ENCODE measurements around the gene CAPN13.

CAPN13 gene

DNA sequence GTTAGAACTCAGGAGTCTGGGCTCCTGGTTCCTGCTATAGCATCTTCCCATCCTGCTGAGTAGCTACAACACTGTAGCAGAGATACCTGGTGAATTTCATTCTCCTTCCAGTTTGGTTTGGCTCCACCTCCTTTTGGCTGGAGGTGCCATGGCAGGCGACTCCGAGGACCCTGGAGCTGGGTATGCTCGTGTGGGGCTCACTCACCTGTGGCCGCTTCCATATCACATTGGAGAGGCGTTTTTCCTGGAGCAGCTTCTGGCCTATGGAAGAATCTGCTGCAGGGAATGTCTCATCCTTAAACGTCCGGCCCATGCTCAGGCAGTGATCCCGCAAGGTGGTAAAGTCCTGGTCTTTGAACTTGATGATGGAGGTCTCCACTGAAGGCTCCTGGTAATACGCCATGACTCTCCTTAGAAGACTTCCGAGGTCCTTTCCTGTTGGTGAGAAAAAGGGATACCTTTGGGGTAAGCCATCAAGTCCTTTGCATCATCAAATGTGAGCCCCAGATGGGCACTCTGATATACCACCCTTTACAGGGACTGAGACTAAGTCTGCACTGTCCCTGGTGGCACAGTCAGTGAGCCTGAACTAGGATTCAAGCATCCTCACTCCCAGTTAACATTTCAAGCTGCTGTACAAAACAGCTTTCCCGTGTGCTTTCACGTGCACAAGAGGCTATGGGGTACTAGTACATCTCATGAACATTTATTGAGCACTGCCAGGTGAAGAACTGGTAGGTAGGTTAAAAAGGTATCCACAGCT is 20.1 kb downstream of the CAPN13 start:
- DNase-seq, result no peak

DNA sequence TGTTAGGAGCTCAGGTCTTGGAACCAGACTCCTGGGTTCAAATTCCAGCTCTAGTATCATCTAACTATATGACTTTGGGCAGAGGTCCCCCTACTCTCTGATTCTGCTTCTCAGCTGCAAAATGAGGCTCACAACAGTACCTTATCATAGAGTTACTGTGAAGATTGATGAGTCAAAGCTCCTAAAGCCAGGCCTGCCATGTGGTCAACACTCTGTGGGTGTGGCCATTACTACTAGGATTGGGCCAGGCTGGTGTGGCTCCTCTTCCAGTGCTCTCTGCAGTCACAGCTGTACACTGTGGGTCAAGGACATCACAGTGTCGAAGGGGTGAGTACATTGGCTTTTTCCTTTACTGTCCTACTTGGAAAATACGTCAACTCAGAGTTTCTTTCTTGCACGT is 22.6 kb downstream of the CAPN13 start:
- DNase-seq, result no peak

DNA sequence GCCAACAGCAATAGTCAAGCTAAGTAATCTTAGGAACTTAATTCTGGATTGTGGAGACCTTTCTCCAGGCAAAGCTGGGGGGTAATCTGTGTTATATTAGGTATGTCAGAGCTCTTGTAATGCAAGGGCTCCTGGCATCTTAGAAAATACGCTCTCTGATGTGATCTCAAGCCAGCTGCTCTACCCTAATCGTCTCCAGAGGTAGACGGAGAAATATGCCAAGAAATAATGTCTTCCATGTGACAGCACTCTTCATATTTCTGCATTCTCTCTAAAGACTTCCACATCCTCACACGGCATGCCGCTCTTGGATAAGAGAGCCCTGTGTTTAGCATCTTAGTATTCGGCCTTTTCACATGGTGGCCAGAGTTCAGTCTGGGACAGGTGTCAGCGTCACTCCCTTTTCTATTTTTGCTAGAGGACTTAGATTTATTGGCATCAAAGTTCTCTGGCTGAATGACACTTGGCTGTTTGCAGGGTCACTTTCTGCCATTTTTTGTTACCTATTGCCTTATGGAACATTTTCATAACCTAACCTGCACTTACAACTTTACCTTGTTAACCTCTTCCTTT is 25.2 kb downstream of the CAPN13 start:
- no peak for DNase-seq

DNA sequence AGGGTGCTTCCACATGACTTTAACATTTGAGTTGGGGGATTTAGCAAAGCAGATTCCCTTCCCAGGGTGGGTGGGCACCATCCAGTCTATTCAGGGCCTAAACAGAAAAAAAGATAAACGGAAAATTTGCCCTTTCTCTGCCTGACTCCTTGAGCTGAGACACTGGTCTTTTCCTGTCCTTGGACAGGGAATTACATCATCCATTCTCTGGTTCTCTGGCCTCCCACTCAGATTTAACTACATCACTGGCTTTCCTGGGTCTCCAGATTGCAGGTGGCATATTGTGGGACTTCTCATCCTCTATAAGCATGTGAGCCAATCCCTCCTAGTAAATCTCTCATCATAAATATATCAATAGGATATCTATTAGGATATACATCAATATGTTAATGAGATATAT is 25.8 kb downstream of the CAPN13 start:
- no peak for DNase-seq

DNA sequence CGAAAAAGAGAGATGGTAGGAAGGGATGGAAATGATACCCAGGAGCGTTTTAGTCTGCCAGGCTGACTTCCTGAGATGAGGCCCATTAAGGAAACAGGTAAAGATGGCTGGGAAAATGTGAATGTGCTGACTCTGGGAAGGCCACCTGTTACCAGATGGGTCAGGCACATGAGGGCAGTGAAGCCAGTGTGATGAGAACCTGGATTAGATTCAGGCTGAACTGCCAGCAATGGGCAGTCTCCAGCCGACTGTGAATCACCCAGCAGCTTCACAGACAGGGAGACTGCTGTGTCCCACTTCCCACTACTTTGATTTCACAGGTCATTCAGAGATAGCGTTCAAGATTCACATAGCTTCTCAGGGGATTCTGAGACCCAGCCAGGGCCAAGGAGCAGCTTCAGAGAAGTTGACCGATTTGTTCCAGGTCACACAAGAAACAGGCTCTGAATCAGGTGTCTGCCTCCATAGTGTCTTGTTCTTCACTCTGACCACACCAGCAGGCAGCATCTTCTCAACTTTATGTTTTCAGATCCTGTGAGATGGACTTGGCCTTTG is 26.4 kb downstream of the CAPN13 start:
- no peak for DNase-seq

DNA sequence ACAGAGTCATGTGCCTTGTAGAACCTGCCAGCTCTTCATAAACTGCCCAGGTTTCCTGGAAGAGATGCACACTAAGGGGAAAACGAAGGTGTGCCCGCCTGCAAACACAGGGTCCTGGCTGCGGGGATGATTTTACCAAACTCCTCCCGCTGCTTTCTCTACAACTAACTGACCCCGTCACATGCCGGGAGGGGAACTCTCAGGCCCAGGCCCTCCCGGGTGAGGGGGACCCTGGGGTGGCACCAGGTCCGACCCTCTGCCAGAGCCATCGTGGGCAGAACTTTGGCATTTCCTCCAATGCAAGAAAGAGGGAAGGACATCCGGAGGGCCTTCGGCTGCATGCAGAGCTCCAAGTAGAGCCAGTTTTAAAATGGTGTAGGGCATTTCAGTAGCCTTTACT is 28.6 kb downstream of the CAPN13 start:
- DNase-seq, result no peak

DNA sequence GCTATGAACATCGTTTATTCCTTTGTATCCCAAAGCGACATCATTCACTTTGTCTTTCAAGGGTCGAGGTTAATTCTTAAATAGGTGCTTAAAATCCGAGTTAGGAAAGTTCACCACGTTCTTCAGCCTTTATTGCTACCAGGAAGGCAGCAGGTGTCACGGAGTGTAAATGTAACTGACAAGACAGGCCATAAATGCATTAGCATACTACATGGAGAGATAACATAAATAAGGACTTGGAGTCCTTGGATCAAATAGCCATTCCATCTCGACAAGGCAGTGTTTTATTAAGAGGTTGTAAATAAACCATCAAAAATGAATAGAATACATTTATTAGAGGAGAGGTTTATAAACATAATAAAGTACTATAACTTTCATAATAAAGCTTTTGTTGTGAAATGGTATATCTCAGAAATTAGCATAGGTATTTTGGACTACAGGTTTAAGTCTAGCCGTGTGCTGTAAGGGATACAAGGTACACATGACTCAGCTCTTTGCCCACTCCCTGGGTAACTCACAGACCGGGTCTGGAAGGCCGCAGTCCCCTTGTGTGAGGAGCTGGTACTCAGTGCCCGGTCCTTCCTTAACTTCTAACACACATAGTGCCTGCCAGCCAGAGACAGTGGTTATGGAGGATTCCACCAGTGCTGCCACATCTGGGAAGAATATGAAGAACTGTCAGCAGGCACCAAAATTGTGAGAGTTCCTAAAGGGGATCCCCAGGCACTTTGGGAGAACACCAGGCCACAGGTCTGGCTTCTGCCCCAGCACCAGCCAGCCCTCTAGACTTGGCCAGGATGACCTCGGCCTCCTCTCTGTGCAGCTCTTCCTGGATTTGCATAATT is 29.4 kb downstream of the CAPN13 start:
- DNase-seq, result no peak

DNA sequence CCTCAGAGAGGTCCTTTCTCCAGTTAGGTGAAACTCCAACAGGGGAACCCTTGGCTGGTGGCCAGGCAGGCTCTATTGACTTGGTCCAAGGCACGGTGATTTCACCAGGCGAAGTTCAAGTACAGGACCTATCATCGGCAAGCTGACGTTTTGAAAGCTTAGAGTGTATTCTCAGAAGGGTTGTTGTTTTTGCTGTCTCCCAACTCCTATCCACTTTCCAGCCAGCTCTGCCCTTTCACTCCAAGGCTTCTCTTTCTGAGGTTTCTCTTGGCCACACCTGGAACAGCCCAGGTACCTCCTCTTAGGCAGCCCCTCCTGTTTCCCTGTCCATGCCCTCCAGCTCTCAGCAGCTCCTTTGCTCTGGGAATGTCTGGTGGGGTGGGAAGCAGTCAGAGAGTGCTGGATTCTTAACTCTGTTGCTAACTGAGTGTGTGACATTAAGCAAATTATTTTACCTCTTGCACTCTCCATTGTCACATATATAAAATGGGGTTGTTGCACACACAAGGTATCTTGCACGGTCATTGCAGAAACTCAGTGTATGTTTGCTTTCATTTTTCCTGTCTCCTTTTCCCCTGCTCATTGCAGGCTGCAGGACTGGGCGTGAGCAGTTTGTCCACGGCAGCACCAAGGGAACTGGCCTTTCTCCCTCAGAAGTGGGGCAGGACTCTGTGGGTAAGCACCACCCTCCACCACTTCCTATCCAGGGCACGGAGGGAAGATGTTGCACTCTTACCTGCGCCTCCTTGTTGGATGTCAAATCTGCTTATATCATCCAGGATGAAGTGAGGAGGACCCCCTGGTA is 30.2 kb downstream of the CAPN13 start:
- DNase-seq, result no peak

DNA sequence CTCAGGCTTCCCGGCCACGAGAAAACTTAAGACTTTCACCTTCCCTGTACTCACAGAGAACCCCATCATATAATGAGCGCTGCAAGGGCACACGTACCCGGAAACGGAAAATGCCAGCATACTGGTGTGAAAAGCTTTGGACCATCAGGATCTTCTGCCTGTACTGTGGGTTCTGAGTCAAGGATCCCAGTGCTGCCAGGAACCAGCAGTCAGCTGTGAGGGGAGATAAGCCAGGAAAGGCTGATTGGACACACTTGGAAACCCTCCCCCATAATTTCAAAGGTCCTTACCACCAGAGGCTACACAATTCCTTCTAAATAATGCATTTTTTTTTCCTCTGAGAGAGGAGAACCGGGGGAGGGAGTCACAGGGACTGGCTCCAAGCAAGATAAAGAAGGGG is 31.4 kb downstream of the CAPN13 start:
- no peak for DNase-seq

DNA sequence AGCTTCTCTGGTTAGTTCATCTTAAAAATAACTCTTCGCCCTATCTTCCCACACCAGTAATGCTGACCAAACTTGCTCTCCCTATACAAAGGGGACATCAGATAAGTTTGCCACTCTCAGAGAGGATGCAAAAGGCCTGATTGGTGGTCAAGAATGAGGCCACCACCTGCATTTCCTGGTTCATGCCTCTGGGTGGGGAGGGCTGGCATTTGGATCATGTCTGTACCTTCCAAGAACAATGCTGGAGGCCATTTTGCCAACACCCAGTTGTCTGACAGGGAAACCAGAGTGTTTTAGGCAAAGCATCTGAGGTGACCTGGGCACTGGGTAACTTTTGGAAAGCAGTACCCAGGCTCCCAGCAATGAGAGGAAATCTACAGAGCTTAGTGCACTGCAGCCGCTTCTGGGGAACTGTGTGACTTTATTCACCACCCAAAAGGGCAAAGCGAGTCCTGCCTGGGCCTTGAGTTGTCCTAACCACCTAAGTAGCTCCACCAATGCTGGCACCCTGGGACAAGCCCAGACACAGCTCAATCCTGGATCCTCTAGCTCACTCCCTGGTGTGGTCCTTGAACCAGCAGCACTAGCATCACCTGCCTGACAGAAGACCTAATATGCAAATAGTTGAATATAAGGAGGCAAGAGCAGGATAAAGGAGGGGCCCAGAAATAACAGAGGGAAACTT is 35.1 kb downstream of the CAPN13 start:
- DNase-seq, result no peak

DNA sequence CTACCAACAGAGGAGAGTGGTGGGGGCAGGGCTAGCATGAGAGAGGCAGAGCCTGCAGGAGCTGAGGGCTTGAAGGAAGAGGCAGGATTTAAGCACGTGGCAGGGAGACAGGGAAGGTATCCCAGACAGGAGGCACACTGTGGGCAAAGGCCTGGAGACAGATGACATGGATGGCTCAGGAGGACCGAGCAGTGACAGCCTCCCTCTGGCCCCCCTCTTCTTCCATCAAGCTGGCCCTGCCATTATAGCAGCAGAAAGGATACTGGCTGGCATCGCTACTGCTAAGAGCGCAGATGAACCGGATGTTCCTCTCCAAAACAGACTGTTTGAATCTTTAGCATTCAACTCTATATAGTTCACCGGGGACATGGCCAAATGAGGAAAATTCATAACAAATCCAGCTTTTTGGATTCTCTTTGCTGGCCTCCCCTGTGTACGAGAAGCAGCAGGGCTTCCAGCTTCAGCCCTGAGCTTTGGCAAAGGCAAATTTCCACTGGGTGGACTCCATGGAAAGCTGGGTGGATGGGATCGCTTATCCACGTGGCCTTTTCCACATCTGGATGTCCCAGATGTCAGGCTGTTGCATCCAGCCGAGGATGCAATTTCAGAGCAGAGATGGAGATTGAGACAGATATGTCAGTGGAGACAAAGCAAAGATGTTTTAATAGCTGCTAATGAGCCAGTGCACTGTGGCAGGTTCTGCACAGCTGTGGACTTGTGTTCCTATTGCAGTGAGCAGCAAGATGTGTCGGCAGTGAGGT is 36.2 kb downstream of the CAPN13 start:
- no peak for DNase-seq

DNA sequence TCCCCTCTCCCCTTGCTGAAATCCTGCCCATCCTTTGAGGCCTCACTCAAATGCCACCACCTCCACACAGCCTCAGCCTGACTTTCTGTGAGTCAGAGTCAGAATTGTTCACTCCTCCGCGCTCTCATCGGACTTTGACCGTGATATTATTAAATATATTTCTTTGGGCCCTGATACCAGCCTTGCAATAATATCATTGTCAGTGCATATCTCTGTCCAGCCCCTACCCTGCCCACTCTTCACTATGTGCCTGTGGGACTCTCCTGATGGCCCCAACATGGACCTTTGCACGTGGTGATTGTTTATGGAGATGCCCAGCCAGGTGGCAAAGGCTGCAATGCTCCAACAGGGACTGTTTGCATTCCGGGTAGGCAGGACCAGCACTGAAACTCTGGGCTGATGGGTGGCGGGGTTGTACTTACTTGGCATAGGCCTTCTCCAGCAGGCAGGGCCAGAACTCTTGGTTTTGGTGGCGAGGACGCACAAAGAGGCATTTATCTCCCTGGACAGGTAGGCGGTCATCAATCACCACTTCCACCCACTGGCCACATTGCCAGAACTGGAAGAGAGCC is 37.3 kb downstream of the CAPN13 start:
- DNase-seq, result no peak

DNA sequence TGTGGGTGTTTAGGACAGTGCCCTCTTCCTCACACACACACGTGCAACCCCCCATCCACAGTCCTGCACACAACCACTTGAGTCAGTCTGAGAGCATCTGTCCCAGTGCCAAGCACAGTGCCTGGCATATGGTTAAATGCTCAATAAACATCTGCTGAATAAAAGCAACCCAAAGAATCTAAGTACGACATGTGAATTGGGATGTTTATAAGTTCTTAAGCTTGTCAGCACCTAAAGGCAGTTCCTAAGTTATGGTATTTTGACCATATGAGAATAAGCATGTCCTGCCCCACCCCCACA is 37.8 kb downstream of the CAPN13 start:
- no peak for DNase-seq

DNA sequence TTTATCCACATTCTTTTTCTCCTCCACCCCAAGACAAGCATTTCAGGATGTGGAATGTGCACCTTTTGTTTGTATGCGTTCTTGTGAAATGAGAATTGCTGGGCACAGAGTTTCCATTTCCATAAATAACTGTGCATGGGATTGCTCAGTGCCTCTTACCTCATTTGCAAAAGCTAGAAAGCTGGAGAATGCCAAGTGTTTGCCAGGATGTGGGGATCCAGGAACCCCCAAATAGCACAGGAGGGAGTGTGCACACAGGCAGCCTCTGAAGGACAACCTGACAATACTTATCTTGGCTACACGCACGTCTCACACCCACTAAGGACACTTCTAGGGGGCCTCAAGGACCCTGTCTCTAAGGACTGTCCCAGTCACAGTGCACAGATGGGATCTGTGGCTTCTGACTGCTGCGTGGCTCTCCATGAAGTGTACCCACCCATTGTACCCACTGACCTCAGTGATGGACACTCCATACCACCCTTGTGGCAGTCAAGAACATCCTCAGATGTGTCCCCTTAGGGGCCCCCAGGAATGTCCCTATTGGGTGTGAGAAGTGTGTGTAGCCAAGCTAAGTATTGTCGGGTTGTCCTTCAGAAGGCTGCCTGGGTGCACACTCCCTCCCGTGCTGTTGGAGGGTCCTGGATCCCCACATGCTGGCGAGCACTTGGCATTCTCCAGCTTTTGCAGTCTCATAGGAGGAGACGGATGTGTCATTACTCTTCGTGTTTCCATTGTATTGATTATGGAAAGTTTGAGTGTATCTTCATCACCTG is 38.4 kb downstream of the CAPN13 start:
- no peak for DNase-seq

DNA sequence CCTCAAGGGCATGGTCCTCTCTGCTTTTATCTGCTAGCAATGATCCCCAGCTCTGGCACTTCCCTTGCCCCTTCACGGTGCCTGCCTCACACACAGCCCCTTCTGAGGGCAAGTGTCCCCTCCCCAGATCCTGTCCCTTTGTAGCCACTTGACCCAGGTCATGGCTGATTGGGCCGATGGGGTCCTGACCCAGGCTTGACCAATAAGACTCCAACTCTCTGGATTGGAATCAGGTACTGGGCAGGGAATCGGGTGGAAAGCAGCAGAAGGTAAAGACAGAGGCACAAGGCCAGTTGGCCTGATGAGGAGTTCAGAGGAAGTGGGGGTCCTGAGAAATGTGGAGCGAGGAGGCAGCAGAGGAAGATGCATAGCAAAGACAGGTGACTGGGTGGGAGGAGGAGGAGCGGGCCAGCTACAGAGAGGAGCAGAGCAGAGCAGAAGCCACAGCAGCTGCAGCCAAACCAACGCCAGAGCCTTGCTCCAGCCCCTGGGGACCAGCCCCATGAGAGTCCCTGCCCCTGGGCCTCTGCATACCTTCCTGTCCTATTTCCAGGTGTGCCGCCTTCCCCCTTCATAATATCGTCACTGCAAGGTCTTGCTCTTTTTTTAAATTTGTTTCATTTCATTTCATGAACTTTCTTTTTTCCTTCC is 39.1 kb downstream of the CAPN13 start:
- DNase-seq, result no peak

DNA sequence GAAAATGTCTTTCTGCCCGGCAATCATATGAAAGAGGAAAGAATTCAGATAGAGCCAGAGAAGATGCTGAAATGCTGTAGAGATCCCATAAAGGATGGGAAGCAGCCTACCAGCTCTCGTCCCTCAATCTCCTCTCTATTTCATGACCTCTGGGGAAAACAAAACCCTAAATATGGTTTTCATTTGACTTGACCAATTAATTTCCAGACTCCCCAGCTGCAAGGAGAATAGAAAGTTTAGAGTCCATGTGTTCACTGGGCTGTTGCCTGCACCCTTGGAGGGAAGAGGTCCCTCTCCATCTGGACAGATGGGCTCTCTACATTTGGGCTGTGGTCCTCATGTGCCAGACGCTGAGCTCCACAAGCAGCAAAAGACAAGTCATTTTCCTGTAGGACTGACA is 40.6 kb downstream of the CAPN13 start:
- DNase-seq, result no peak

DNA sequence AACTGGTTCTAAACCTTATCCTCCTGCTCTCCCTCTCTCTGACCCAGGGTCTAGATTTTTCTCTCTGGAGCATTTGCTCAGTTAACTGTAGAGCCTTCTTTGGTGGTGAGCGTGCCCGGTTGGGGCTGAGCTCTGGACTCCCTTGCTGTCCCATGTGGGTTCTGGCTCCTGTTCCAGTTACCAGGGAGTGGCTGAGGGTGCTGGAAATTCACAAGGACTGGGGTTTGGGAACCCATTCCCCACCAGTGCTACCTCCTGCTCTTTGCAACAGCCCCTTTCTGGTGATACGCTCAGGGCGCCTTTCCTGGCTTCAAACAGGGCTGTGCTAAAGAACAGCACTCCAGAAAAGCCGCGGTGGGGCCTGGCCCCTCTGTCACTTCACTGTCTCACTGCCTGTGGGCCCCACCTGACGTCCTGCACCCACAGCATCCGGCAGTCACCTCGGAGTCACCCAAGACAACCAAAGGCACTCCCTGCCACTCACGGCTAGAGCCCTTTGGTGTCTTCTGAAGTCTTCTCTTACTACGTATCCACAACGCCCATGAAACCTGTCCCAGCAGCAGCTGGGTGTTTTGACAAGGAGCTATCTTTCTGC is 41.3 kb downstream of the CAPN13 start:
- DNase-seq, result no peak

DNA sequence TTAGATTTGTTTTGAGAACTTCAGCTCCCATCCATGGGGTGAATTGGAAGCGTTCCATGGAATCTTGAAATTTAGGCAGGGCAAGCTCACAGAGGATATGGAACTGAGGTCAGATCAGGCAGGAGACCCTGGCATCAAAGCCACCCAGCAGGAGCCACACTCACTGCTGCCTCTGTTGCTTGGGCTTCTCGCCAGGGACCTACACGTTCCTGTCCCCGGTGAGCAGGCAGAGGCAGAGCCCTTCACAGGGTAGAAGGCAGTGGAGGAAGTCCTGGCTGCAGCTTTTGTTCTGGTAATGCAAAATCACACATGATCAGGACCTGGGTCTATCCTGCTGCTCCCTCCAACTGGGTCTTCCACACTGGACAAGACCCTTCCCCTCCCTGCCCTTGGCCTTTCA is 42.1 kb downstream of the CAPN13 start:
- DNase-seq, result no peak

DNA sequence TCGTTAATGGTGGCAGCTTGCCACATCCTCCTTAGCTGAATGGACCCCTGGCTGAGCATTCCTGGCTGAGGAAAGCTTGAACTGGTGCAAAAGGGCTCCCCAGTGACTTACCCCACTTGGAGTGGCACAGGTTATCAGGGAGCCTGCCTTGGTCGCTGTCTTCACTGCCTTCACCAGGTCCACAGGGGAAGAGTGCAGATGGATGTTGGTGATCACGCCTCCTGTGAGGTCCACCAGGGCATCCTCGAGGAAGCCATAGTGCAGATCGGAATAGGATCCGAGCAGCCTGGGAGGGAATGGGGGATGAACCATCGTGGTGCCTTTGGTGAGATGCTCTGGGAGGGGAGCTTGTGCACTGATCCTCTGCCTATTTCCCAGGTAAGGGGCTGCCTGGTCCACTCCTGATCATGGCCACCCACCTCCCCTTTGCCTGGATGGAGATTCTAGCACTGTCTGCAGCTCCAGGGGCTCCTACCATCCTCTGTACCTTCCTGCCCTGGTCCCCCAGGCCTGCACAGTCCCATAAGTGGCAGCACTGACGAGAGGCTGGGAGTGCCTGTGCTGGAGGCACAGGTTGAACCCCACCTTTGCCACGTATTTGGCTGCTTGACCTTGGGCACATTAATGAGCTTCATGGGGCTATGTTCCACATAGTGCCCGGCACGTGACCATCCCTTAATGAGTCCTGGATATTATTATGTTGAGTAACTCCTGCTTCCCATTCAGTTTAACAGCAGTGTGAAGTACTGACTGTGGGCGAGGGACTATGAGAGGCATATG is 43.0 kb downstream of the CAPN13 start:
- no peak for DNase-seq

Measured in activated CD4-positive, alpha-beta T cell treated with anti-CD3 and anti-CD28 coated beads for 48 hours (primary cell).